ENCODE measurements around the gene ACBD5. TPM values are rescaled to one million over a fixed set of nuclear protein-coding genes. Genes with fewer than 3 reads are reported as not detected.
"Not testable (repeated sequence)": the region's sequence is repeated elsewhere in the genome, so short reads cannot be mapped to it uniquely, and the experiment has no call there.

ACBD5 gene
- 10.1 and 15.5 TPM in 2 replicates for total RNA-seq (2014; rRNA removed; shearing (Covaris generic))

GRCh38 chr10:27240212-27241009 is at the start of gene ACBD5:
ACBD5 (minus strand) TSS chr10:27240797; CDS start chr10:27240688, 109 bp downstream.
- DNase-seq (ENCODE audit: low spot score): peak; percentile 53

GRCh38 chr10:27285093-27285492 is 44.5 kb upstream of the ACBD5 start:
- peak; percentile 3 for DNase-seq (ENCODE audit: low spot score)

- no peak for DNase-seq (ENCODE audit: low spot score)
These were observed 36.0 kb upstream of the ACBD5 start for GRCh38 chr10:27276581-27276980.

- not testable (repeated sequence) for DNase-seq (ENCODE audit: low spot score)
These were observed 25.4 kb upstream of the ACBD5 start for GRCh38 chr10:27266025-27266424.

- DNase-seq (ENCODE audit: low spot score): not testable (repeated sequence)
These were observed 22.2 kb upstream of the ACBD5 start for GRCh38 chr10:27262788-27263187.

- no peak for DNase-seq (ENCODE audit: low spot score)
These were observed 18.5 kb upstream of the ACBD5 start for GRCh38 chr10:27258838-27259812.

GRCh38 chr10:27258492-27258837 is 17.9 kb upstream of the ACBD5 start:
- no peak for DNase-seq (ENCODE audit: low spot score)

- no peak for DNase-seq (ENCODE audit: low spot score)
These were observed 15.9 kb upstream of the ACBD5 start for GRCh38 chr10:27256299-27257189.

GRCh38 chr10:27253576-27253975 is 13.0 kb upstream of the ACBD5 start:
- DNase-seq (ENCODE audit: low spot score): no peak

- DNase-seq (ENCODE audit: low spot score): no peak
These were observed 11.8 kb upstream of the ACBD5 start for GRCh38 chr10:27252267-27253000.

GRCh38 chr10:27251554-27251953 is 11.0 kb upstream of the ACBD5 start:
- DNase-seq (ENCODE audit: low spot score): no peak

- no peak for DNase-seq (ENCODE audit: low spot score)
These were observed 7.6 kb upstream of the ACBD5 start for GRCh38 chr10:27248215-27248614.

GRCh38 chr10:27247441-27247840 is 6.8 kb upstream of the ACBD5 start:
- DNase-seq (ENCODE audit: low spot score): no peak

GRCh38 chr10:27247006-27247405 is 6.4 kb upstream of the ACBD5 start:
- DNase-seq (ENCODE audit: low spot score): no peak

- DNase-seq (ENCODE audit: low spot score): no peak
These were observed 5.2 kb upstream of the ACBD5 start for GRCh38 chr10:27245836-27246235.

GRCh38 chr10:27244976-27245375 is 4.4 kb upstream of the ACBD5 start:
- no peak for DNase-seq (ENCODE audit: low spot score)

- DNase-seq (ENCODE audit: low spot score): peak; percentile 65
These were observed 2.5 kb upstream of the ACBD5 start for GRCh38 chr10:27242951-27243551.

GRCh38 chr10:27242473-27242950 is 1.9 kb upstream of the ACBD5 start:
- no peak for DNase-seq (ENCODE audit: low spot score)

- peak; percentile 83 for DNase-seq (ENCODE audit: low spot score)
These were observed 1.3 kb upstream of the ACBD5 start for GRCh38 chr10:27241652-27242472.

Measured in H4 (cell line).